GM12874 (cell line): Measurements from ENCODE around the gene MPIG6B.
A peak's percentile ranks its signal among the peaks of the same experiment; 100 is the strongest.

Source experiments
- CTCF ChIP-seq: IDR thresholded peaks from 2 replicates; pipeline ENCODE4 v1.5.1; 2011; ENCODE audit warnings: low read depth, mild to moderate bottlenecking, control low read depth, low read length, moderate library complexity; ENCODE audit not compliant: insufficient read depth

Gene MPIG6B

GRCh38 chr6:31737991-31738979 lies 15.1 kb downstream of the MPIG6B start:
- 0 out of 2 replicates have a peak, but pooled peaks have one; percentile 17 for TF ChIP-seq CTCF

- TF ChIP-seq CTCF, result no peak
Measured at GRCh38 chr6:31739639-31740396, 16.6 kb downstream of the MPIG6B start, which contains the start of gene MSH5. Gene MSH5, plus strand, starts transcription at chr6:31740005. Its CDS starts 462 bp downstream, at chr6:31740467.

GRCh38 chr6:31740397-31741223 lies 17.4 kb downstream of the MPIG6B start:
- TF ChIP-seq CTCF, result no peak

- no peak for TF ChIP-seq CTCF
Measured at GRCh38 chr6:31741815-31742214, 18.6 kb downstream of the MPIG6B start.

- no peak for TF ChIP-seq CTCF
Measured at GRCh38 chr6:31742894-31743293, 19.7 kb downstream of the MPIG6B start.

- no peak for TF ChIP-seq CTCF
Measured at GRCh38 chr6:31744422-31744821, 21.2 kb downstream of the MPIG6B start.
